Measurements from ENCODE around the gene HOXB2.

The HOXB2 gene

DNA sequence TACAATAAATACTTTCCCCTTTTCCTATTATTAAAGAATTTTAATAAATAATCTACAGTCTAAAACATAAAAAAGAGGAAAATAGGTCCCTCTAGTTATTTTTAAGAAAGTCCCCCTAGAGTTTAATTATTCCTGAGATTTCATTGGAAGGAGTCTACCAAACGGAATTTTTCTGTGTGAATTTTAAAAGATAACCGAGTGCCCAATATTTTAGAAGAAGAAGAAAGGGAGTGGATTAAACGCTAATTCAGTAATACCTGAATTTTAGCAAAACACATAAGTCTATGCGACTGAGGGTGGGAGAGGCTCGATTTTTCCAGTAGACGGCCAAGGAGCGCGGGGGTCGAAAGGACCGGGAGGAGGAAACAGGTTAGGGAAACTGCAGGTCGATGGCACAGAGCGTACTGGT, 2.2 kb downstream of the HOXB2 start:
- Histone ChIP-seq H3K36me3 (ENCODE audit: control insufficient read depth in 2 of 2, insufficient read depth in 1 of 2, low read length in 2 of 2) (peaks cover 5 to 11% of the 10 kb centered on the region in 2 experiments; a peak in 2 of 3 replicates), H3K4me3 (ENCODE audit: low read depth, low read length) (peak overlapping the region; percentile 79), H3K27ac (ENCODE audit: extremely low read depth, low read depth, low read length) (peak overlapping the region; percentile 100), H3K4me1 (ENCODE audit: control insufficient read depth, insufficient read depth, low read length) (peaks cover 34% of the 10 kb centered on the region), H3K9me3 (ENCODE audit: control insufficient read depth, insufficient read depth, low read depth, low read length) (no peaks in the 10 kb centered on the region)
- ChIA-PET CTCF (interaction anchor here (0.7 to 2.6 kb wide), 3 partner anchors 50 to 224 kb away, joined by 3 to 9 read pairs (median 3); no protein-coding TSS in a partner anchor), POLR2A (interaction anchor here (1.1 to 2.3 kb wide), 3 partner anchors 13 to 453 kb away, joined by 3 to 17 read pairs (median 3); no protein-coding TSS in a partner anchor)
- peak; percentile 15; the same call in 1 of the 2 replicates for TF ChIP-seq ZNF24 (tag by site-specific recombination; IDR thresholded peaks at IDR 0.05)
- TF ChIP-seq SP7 (tag by site-specific recombination; IDR thresholded peaks at IDR 0.05), result no peak
- no peak for TF ChIP-seq ZFP37 (tag by site-specific recombination; IDR thresholded peaks at IDR 0.05)
- TF ChIP-seq ZNF16 (tag by site-specific recombination; IDR thresholded peaks at IDR 0.05; ENCODE audit: low read depth), result no peak
- no peak for TF ChIP-seq HOXD13 (CRISPR knock-in tag; IDR thresholded peaks at IDR 0.05; ENCODE audit: borderline replicate concordance)
- TF ChIP-seq, protein P1, sequence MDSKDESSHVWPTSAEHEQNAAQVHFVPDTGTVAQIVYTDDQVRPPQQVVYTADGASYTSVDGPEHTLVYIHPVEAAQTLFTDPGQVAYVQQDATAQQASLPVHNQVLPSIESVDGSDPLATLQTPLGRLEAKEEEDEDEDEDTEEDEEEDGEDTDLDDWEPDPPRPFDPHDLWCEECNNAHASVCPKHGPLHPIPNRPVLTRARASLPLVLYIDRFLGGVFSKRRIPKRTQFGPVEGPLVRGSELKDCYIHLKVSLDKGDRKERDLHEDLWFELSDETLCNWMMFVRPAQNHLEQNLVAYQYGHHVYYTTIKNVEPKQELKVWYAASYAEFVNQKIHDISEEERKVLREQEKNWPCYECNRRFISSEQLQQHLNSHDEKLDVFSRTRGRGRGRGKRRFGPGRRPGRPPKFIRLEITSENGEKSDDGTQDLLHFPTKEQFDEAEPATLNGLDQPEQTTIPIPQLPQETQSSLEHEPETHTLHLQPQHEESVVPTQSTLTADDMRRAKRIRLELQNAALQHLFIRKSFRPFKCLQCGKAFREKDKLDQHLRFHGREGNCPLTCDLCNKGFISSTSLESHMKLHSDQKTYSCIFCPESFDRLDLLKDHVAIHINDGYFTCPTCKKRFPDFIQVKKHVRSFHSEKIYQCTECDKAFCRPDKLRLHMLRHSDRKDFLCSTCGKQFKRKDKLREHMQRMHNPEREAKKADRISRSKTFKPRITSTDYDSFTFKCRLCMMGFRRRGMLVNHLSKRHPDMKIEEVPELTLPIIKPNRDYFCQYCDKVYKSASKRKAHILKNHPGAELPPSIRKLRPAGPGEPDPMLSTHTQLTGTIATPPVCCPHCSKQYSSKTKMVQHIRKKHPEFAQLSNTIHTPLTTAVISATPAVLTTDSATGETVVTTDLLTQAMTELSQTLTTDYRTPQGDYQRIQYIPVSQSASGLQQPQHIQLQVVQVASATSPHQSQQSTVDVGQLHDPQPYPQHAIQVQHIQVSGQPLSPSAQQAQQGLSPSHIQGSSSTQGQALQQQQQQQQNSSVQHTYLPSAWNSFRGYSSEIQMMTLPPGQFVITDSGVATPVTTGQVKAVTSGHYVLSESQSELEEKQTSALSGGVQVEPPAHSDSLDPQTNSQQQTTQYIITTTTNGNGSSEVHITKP (tag by site-specific recombination; IDR thresholded peaks at IDR 0.05), result peak; percentile 78
- TF ChIP-seq KLF16 (tag by site-specific recombination; IDR thresholded peaks at IDR 0.05), result no peak
- no peak for TF ChIP-seq ZNF621 (tag by site-specific recombination; IDR thresholded peaks at IDR 0.05)
- no peak for TF ChIP-seq ZNF23 (tag by site-specific recombination; IDR thresholded peaks at IDR 0.05; ENCODE audit: borderline replicate concordance)
- TF ChIP-seq ZNF184 (tag by site-specific recombination; IDR thresholded peaks at IDR 0.05), result no peak
- TF ChIP-seq ZNF394 (tag by site-specific recombination; IDR thresholded peaks at IDR 0.05; ENCODE audit: borderline replicate concordance), result no peak
- TF ChIP-seq ZNF324 (tag by site-specific recombination; IDR thresholded peaks at IDR 0.05), result no peak
- TF ChIP-seq YY2 (tag by site-specific recombination; IDR thresholded peaks at IDR 0.05), result no peak
- no peak for TF ChIP-seq KLF7 (tag by site-specific recombination; IDR thresholded peaks at IDR 0.05; ENCODE audit: borderline replicate concordance)
- peak; percentile 80 for TF ChIP-seq ZBTB17 (tag by site-specific recombination; IDR thresholded peaks at IDR 0.05)
- TF ChIP-seq, protein P2, sequence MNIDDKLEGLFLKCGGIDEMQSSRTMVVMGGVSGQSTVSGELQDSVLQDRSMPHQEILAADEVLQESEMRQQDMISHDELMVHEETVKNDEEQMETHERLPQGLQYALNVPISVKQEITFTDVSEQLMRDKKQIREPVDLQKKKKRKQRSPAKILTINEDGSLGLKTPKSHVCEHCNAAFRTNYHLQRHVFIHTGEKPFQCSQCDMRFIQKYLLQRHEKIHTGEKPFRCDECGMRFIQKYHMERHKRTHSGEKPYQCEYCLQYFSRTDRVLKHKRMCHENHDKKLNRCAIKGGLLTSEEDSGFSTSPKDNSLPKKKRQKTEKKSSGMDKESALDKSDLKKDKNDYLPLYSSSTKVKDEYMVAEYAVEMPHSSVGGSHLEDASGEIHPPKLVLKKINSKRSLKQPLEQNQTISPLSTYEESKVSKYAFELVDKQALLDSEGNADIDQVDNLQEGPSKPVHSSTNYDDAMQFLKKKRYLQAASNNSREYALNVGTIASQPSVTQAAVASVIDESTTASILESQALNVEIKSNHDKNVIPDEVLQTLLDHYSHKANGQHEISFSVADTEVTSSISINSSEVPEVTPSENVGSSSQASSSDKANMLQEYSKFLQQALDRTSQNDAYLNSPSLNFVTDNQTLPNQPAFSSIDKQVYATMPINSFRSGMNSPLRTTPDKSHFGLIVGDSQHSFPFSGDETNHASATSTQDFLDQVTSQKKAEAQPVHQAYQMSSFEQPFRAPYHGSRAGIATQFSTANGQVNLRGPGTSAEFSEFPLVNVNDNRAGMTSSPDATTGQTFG (tag by site-specific recombination; IDR thresholded peaks at IDR 0.05; ENCODE audit: borderline replicate concordance), result no peak
- TF ChIP-seq, protein P3, sequence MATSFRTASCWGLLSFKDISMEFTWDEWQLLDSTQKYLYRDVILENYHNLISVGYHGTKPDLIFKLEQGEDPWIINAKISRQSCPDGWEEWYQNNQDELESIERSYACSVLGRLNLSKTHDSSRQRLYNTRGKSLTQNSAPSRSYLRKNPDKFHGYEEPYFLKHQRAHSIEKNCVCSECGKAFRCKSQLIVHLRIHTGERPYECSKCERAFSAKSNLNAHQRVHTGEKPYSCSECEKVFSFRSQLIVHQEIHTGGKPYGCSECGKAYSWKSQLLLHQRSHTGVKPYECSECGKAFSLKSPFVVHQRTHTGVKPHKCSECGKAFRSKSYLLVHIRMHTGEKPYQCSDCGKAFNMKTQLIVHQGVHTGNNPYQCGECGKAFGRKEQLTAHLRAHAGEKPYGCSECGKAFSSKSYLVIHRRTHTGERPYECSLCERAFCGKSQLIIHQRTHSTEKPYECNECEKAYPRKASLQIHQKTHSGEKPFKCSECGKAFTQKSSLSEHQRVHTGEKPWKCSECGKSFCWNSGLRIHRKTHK (tag by site-specific recombination; IDR thresholded peaks at IDR 0.05), result no peak
- no peak for TF ChIP-seq ZNF266 (tag by site-specific recombination; IDR thresholded peaks at IDR 0.05; ENCODE audit: low read depth)
- no peak for TF ChIP-seq KLF9 (tag by site-specific recombination; IDR thresholded peaks at IDR 0.05; ENCODE audit: low read depth)
- TF ChIP-seq ZNF155 (tag by site-specific recombination; IDR thresholded peaks at IDR 0.05), result no peak
- TF ChIP-seq YY1 (tag by site-specific recombination; IDR thresholded peaks at IDR 0.05), result no peak
- no peak for TF ChIP-seq ZNF335 (tag by site-specific recombination; conservative IDR thresholded peaks at IDR 0.05)
